ENCODE measurements around the gene WNT2.

- TF ChIP-seq CTCF (conservative IDR thresholded peaks at IDR 0.05 in 1 of 2, IDR thresholded peaks at IDR 0.05 in 1 of 2; ENCODE audit: extremely low read depth in 1 of 2, insufficient read depth in 1 of 2, low read depth in 1 of 2, low read length in 2 of 2), result no peak
- TF ChIP-seq EZH2 (IDR thresholded peaks at IDR 0.05; ENCODE audit: borderline replicate concordance, low read length), result no peak
Observed at GRCh38 chr7:117271566-117271965, 51.3 kb downstream of the WNT2 start.
